GM23338 (cell line): ENCODE data around the gene TNIP1.

Source experiments
- CREB1 ChIP-seq: fragments of 250-450 bp; sonication (Bioruptor Pico); IDR thresholded peaks from 2 replicates; pipeline ENCODE4 v1.5.0; 2020; ENCODE audit warnings: low read depth, mild to moderate bottlenecking, moderate library complexity
- EZH2 ChIP-seq: fragments of 200-600 bp; sonication (generic); IDR thresholded peaks from one replicate; pipeline ENCODE4 v1.8.0; 2017; ENCODE audit warnings: antibody characterized with exemption, mild to moderate bottlenecking, low read depth; ENCODE audit not compliant: unreplicated experiment
- EZH2phosphoT487 ChIP-seq: fragments of 200-600 bp; sonication (generic); IDR thresholded peaks from one replicate; pipeline ENCODE4 v1.8.1; 2018; ENCODE audit warnings: antibody characterized with exemption; ENCODE audit not compliant: unreplicated experiment
- NANOG ChIP-seq: IDR thresholded peaks from 2 replicates; pipeline ENCODE4 v1.6.1; 2016; ENCODE audit warnings: antibody characterized with exemption, borderline replicate concordance
- POLR2AphosphoS5 ChIP-seq: IDR thresholded peaks from 2 replicates; pipeline ENCODE4 v1.6.1; 2016; ENCODE audit warnings: antibody characterized with exemption, low read depth
- ZNF114 ChIP-seq: fragments of 250-450 bp; sonication (Bioruptor Pico); IDR thresholded peaks from 2 replicates; pipeline ENCODE4 v1.5.0; 2020; ENCODE audit warnings: mild to moderate bottlenecking, moderate library complexity
- TF ChIP-seq, protein P1 (sequence below), 2 experiments: fragments of 200-600 bp in 1 of 2; sonication (generic) in 1 of 2; conservative IDR thresholded peaks; 2 replicates each; pipeline versions ENCODE4 v1.5.1 to v1.6.1; 2016 to 2017; ENCODE audit warnings: antibody characterized with exemption in 2 of 2, low read depth in 2 of 2, mild to moderate bottlenecking in 2 of 2, moderate library complexity in 1 of 2
- TF ChIP-seq, protein P2 (sequence below): IDR thresholded peaks from one replicate; pipeline ENCODE4 v1.6.1; 2018; ENCODE audit warnings: antibody characterized with exemption; ENCODE audit not compliant: unreplicated experiment

DNA sequence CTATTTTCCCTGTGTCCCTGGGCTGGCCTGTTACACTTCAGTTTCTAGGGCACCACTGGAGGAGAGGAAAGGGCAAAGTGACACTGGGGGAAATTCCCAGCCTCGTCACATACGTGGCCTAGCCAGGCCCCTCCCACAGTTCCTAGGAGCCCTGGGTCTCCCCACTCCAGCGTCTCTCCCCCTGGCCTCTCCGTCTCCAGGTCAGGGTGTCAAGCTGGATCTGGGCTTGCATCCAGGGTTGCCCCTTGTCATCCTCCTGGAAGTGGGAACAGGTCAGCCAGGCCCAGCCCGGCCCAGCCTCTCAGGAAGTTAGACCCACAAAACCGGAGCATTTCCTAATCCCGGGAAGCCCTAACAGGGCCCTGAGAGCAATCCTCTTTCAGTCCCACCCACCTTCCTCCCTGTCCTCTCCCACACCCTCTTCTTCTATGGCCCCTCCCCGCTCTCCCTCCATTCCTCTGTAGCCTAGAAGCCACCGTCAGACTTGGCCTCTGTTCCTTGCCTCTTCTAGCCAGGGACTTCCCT, 4.7 kb upstream of the TNIP1 start:
- TF ChIP-seq, protein P1, sequence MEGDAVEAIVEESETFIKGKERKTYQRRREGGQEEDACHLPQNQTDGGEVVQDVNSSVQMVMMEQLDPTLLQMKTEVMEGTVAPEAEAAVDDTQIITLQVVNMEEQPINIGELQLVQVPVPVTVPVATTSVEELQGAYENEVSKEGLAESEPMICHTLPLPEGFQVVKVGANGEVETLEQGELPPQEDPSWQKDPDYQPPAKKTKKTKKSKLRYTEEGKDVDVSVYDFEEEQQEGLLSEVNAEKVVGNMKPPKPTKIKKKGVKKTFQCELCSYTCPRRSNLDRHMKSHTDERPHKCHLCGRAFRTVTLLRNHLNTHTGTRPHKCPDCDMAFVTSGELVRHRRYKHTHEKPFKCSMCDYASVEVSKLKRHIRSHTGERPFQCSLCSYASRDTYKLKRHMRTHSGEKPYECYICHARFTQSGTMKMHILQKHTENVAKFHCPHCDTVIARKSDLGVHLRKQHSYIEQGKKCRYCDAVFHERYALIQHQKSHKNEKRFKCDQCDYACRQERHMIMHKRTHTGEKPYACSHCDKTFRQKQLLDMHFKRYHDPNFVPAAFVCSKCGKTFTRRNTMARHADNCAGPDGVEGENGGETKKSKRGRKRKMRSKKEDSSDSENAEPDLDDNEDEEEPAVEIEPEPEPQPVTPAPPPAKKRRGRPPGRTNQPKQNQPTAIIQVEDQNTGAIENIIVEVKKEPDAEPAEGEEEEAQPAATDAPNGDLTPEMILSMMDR (conservative IDR thresholded peaks at IDR 0.05; ENCODE audit: low read depth in 2 of 2) = no peak
- TF ChIP-seq EZH2 (no peak), EZH2phosphoT487 (no peak), ZNF114 (CRISPR knock-in tag) (no peak), POLR2AphosphoS5 (no peak), CREB1 (CRISPR knock-in tag) (no peak), NANOG (no peak)
- TF ChIP-seq, protein P2, sequence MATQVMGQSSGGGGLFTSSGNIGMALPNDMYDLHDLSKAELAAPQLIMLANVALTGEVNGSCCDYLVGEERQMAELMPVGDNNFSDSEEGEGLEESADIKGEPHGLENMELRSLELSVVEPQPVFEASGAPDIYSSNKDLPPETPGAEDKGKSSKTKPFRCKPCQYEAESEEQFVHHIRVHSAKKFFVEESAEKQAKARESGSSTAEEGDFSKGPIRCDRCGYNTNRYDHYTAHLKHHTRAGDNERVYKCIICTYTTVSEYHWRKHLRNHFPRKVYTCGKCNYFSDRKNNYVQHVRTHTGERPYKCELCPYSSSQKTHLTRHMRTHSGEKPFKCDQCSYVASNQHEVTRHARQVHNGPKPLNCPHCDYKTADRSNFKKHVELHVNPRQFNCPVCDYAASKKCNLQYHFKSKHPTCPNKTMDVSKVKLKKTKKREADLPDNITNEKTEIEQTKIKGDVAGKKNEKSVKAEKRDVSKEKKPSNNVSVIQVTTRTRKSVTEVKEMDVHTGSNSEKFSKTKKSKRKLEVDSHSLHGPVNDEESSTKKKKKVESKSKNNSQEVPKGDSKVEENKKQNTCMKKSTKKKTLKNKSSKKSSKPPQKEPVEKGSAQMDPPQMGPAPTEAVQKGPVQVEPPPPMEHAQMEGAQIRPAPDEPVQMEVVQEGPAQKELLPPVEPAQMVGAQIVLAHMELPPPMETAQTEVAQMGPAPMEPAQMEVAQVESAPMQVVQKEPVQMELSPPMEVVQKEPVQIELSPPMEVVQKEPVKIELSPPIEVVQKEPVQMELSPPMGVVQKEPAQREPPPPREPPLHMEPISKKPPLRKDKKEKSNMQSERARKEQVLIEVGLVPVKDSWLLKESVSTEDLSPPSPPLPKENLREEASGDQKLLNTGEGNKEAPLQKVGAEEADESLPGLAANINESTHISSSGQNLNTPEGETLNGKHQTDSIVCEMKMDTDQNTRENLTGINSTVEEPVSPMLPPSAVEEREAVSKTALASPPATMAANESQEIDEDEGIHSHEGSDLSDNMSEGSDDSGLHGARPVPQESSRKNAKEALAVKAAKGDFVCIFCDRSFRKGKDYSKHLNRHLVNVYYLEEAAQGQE = no peak
